Coronary artery (tissue), 2 donors: ENCODE data around the gene ADRA2B.

ENCODE experiments used
- DNase-seq: peaks from one replicate; pipeline ENCODE4 v3.0.0-alpha.2; 2017; ENCODE audit warnings: low spot score
- H3K27ac ChIP-seq, 2 donors: fragments of 200-600 bp; sonication (generic); one replicate each; pipeline ENCODE4 v1.5.1; 2016 to 2019
- H3K4me3 ChIP-seq: fragments of 200-600 bp; sonication (generic); 2 replicates; pipeline ENCODE4 v1.5.1; 2016; ENCODE audit warnings: mild to moderate bottlenecking, moderate library complexity
- CTCF ChIP-seq: fragments of 200-600 bp; sonication (generic); IDR thresholded peaks from one replicate; pipeline ENCODE4 v1.5.1; 2019; ENCODE audit warnings: antibody characterized with exemption

ADRA2B gene

GRCh38 chr2:96131813-96132745 is 15.7 kb upstream of the ADRA2B start:
- no peak for DNase-seq
- Histone ChIP-seq H3K4me3 (no peak overlapping the region), H3K27ac (no peak overlapping the region)
- TF ChIP-seq CTCF, result no peak

GRCh38 chr2:96131152-96131812 is 14.9 kb upstream of the ADRA2B start:
- TF ChIP-seq CTCF, result no peak
- no peak overlapping the region for H3K4me3 ChIP-seq
- no peak for DNase-seq
- H3K27ac ChIP-seq, result no peak overlapping the region

GRCh38 chr2:96130483-96130882 is 14.1 kb upstream of the ADRA2B start:
- TF ChIP-seq CTCF, result no peak

GRCh38 chr2:96129528-96130120 is 13.3 kb upstream of the ADRA2B start:
- no peak for TF ChIP-seq CTCF
- Histone ChIP-seq H3K27ac (no peak overlapping the region), H3K4me3 (no peak overlapping the region)
- no peak for DNase-seq

More at GRCh38 chr2:96130483-96130882, 14.1 kb upstream of the ADRA2B start:
- no peak for DNase-seq
- Histone ChIP-seq H3K27ac (no peak overlapping the region), H3K4me3 (no peak overlapping the region)

GRCh38 chr2:96128456-96128855 is 12.1 kb upstream of the ADRA2B start:
- TF ChIP-seq CTCF, result no peak
- H3K4me3 ChIP-seq, result no peak overlapping the region
- DNase-seq, result no peak
- no peak overlapping the region for H3K27ac ChIP-seq

- no peak for DNase-seq
- no peak for TF ChIP-seq CTCF
- Histone ChIP-seq H3K27ac (no peak overlapping the region), H3K4me3 (no peak overlapping the region)
These were observed 8.3 kb upstream of the ADRA2B start for GRCh38 chr2:96124406-96125265.
